Amniotic epithelial cell (primary cell): ENCODE data around the gene CEP97.
"Not testable (repeated sequence)": the region's sequence is repeated elsewhere in the genome, so short reads cannot be mapped to it uniquely, and the experiment has no call there.

ENCODE experiments used
- DNase-seq: peaks from one replicate; pipeline ENCODE4 v3.0.0-alpha.2; 2010; ENCODE audit warnings: low read depth

CEP97 gene

GRCh38 chr3:101703169-101703568 is 21.2 kb upstream of the CEP97 start:
- DNase-seq: no peak

- DNase-seq: peak; percentile 60
These were observed 19.8 kb upstream of the CEP97 start for GRCh38 chr3:101704639-101705038.

GRCh38 chr3:101709126-101709525 is 15.3 kb upstream of the CEP97 start:
- DNase-seq: no peak

- DNase-seq: no peak
These were observed 6.0 kb upstream of the CEP97 start for GRCh38 chr3:101718455-101718854.

GRCh38 chr3:101719604-101720185 is 4.7 kb upstream of the CEP97 start:
- DNase-seq: peak; percentile 59

GRCh38 chr3:101720851-101721840 is 3.3 kb upstream of the CEP97 start:
- no peak for DNase-seq

GRCh38 chr3:101722394-101723173 is 1.8 kb upstream of the CEP97 start:
- no peak for DNase-seq

- DNase-seq: no peak
These were observed 928 bp downstream of the CEP97 start for GRCh38 chr3:101725194-101725889.

- no peak for DNase-seq
These were observed 1.5 kb downstream of the CEP97 start for GRCh38 chr3:101725890-101726275.

GRCh38 chr3:101729586-101729985 is 5.2 kb downstream of the CEP97 start:
- DNase-seq: no peak

- no peak for DNase-seq
These were observed 6.4 kb downstream of the CEP97 start for GRCh38 chr3:101730839-101731238.

- DNase-seq: no peak
These were observed 7.8 kb downstream of the CEP97 start for GRCh38 chr3:101732240-101732641.

- DNase-seq: no peak
These were observed 11.4 kb downstream of the CEP97 start for GRCh38 chr3:101735833-101736232.

GRCh38 chr3:101741914-101742313 is 17.5 kb downstream of the CEP97 start:
- not testable (repeated sequence) for DNase-seq

- no peak for DNase-seq
These were observed 20.4 kb downstream of the CEP97 start for GRCh38 chr3:101744811-101745210.

GRCh38 chr3:101745934-101746333 is 21.5 kb downstream of the CEP97 start:
- DNase-seq: not testable (repeated sequence)

GRCh38 chr3:101753386-101754113 is 29.1 kb downstream of the CEP97 start:
- DNase-seq: not testable (repeated sequence)

GRCh38 chr3:101758224-101758623 is 33.8 kb downstream of the CEP97 start:
- peak; percentile 7 for DNase-seq

GRCh38 chr3:101762041-101762646 is 37.7 kb downstream of the CEP97 start:
- no peak for DNase-seq

GRCh38 chr3:101777745-101778281 is 53.4 kb downstream of the CEP97 start:
- not testable (repeated sequence) for DNase-seq
